ENCODE measurements around the gene BNC1. TPM values are rescaled to one million over a fixed set of nuclear protein-coding genes. Genes with fewer than 3 reads are reported as not detected.

Gene BNC1
- polyA plus RNA-seq, 1 of the 3 experiments (the other 2 are of a cell fraction) = not detected

GRCh38 chr15:83285284-83285978 is 967 bp upstream of the BNC1 start:
- Histone ChIP-seq H3K9me3 (no peaks in the 10 kb centered on the region), H2AFZ (ENCODE audit: low read depth) (no peak overlapping the region), H3K36me3 (replicated peaks in 1 of 2; ENCODE audit: control insufficient read depth in 1 of 2, insufficient read depth in 2 of 2, low read length in 1 of 2) (no peaks in the 10 kb centered on the region), H3K27ac (ENCODE audit: low read depth in 2 of 2, low read length in 1 of 2) (no peak overlapping the region), H3K27me3 (ENCODE audit: insufficient read depth) (peaks cover 59% of the 10 kb centered on the region), H3K9ac (no peak overlapping the region), H3K4me2 (no peak overlapping the region), H4K20me1 (ENCODE audit: insufficient read depth) (no peaks in the 10 kb centered on the region), H3K79me2 (ENCODE audit: insufficient read depth) (no peaks in the 10 kb centered on the region), H3K4me1 (ENCODE audit: control insufficient read depth in 1 of 2, insufficient read depth in 2 of 2, low read depth in 1 of 2, low read length in 1 of 2) (peaks cover 0 to 7% of the 10 kb centered on the region in 2 experiments; a peak in 3 of 4 replicates), H3F3A (replicated peaks; ENCODE audit: insufficient read depth) (peaks cover 24% of the 10 kb centered on the region), H3K9me2 (no peaks in the 10 kb centered on the region), H3K4me3 (ENCODE audit: low read depth in 2 of 2, low read length in 1 of 2) (no peak overlapping the region)
- ChIA-PET POLR2A (no interaction called here), CTCF (interaction anchor here (1.1 kb wide), 1 partner anchor 37 kb away, joined by 6 read pairs; no protein-coding TSS in a partner anchor)
- TF ChIP-seq CHD2 (IDR thresholded peaks at IDR 0.05; ENCODE audit: low read length, partially characterized antibody) = no peak
- TF ChIP-seq TAF1 (IDR thresholded peaks at IDR 0.05; ENCODE audit: borderline replicate concordance, low read depth, low read length) = no peak
- TF ChIP-seq, protein P1, sequence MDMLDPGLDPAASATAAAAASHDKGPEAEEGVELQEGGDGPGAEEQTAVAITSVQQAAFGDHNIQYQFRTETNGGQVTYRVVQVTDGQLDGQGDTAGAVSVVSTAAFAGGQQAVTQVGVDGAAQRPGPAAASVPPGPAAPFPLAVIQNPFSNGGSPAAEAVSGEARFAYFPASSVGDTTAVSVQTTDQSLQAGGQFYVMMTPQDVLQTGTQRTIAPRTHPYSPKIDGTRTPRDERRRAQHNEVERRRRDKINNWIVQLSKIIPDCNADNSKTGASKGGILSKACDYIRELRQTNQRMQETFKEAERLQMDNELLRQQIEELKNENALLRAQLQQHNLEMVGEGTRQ (IDR thresholded peaks at IDR 0.05; ENCODE audit: borderline replicate concordance, low read depth, low read length) = no peak
- no peak for TF ChIP-seq FOXM1 (IDR thresholded peaks at IDR 0.05; ENCODE audit: low read depth)
- TF ChIP-seq RXRA (IDR thresholded peaks at IDR 0.05; ENCODE audit: borderline replicate concordance, low read depth) = no peak
- TF ChIP-seq YY1 (IDR thresholded peaks at IDR 0.05; ENCODE audit: low read depth) = no peak
- TF ChIP-seq, protein P2, sequence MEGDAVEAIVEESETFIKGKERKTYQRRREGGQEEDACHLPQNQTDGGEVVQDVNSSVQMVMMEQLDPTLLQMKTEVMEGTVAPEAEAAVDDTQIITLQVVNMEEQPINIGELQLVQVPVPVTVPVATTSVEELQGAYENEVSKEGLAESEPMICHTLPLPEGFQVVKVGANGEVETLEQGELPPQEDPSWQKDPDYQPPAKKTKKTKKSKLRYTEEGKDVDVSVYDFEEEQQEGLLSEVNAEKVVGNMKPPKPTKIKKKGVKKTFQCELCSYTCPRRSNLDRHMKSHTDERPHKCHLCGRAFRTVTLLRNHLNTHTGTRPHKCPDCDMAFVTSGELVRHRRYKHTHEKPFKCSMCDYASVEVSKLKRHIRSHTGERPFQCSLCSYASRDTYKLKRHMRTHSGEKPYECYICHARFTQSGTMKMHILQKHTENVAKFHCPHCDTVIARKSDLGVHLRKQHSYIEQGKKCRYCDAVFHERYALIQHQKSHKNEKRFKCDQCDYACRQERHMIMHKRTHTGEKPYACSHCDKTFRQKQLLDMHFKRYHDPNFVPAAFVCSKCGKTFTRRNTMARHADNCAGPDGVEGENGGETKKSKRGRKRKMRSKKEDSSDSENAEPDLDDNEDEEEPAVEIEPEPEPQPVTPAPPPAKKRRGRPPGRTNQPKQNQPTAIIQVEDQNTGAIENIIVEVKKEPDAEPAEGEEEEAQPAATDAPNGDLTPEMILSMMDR (IDR thresholded peaks at IDR 0.05) = no peak
- no peak for TF ChIP-seq ELF1 (IDR thresholded peaks at IDR 0.05)
- TF ChIP-seq POLR2AphosphoS5 (IDR thresholded peaks at IDR 0.05; ENCODE audit: low read depth, low read length) = no peak
- TF ChIP-seq MEF2A (IDR thresholded peaks at IDR 0.05; ENCODE audit: borderline replicate concordance, low read depth) = no peak
- TF ChIP-seq JUND (IDR thresholded peaks at IDR 0.05) = no peak
- no peak for DNase-seq
- WGBS (ENCODE audit: low lambda C conversion rate) = 68% methylated on average over 16 of the region's 19 CpGs

- H2AFZ ChIP-seq (ENCODE audit: low read depth) = peak overlapping the region; percentile 65; the same call in 1 of the 2 replicates
- H3K36me3 ChIP-seq (replicated peaks in 1 of 2; ENCODE audit: control insufficient read depth in 1 of 2, insufficient read depth in 2 of 2, low read length in 1 of 2) = no peaks in the 10 kb centered on the region
- peak; percentile 52 for DNase-seq
- peaks cover 25% of the 10 kb centered on the region for H3F3A ChIP-seq (replicated peaks; ENCODE audit: insufficient read depth)
- no peaks in the 10 kb centered on the region for H3K79me2 ChIP-seq (ENCODE audit: insufficient read depth)
- CTCF ChIA-PET = interaction anchor here (1.4 kb wide), 1 partner anchor 36 kb away, joined by 5 read pairs; no protein-coding TSS in a partner anchor
- H3K27ac ChIP-seq (ENCODE audit: low read depth in 2 of 2, low read length in 1 of 2) = no peak overlapping the region
- POLR2A ChIA-PET = no interaction called here
- 15% methylated on average over 41 of the region's 80 CpGs for WGBS (ENCODE audit: low lambda C conversion rate)
- peaks cover 64% of the 10 kb centered on the region for H3K27me3 ChIP-seq (ENCODE audit: insufficient read depth)
- H3K9me2 ChIP-seq = no peaks in the 10 kb centered on the region
- no peak for TF ChIP-seq NFIC (IDR thresholded peaks at IDR 0.05; ENCODE audit: borderline replicate concordance)
- TF ChIP-seq GATA2 (CRISPR knock-in tag; IDR thresholded peaks at IDR 0.05) = no peak
- peak; percentile 94; the same call in 1 of the 2 replicates for TF ChIP-seq EZH2phosphoT487 (IDR thresholded peaks at IDR 0.05; ENCODE audit: borderline replicate concordance, low read depth)
- TF ChIP-seq, protein P2 (IDR thresholded peaks at IDR 0.05) = no peak
- TF ChIP-seq ELF1 (IDR thresholded peaks at IDR 0.05) = no peak
- H3K4me1 ChIP-seq (ENCODE audit: control insufficient read depth in 1 of 2, insufficient read depth in 2 of 2, low read depth in 1 of 2, low read length in 1 of 2) = peaks cover 0 to 7% of the 10 kb centered on the region in 2 experiments; a peak in 3 of 4 replicates
- H4K20me1 ChIP-seq (ENCODE audit: insufficient read depth) = no peaks in the 10 kb centered on the region
- peak overlapping the region in 1 of 2 experiments; percentile 21; a peak in 1 of 4 replicates for H3K4me3 ChIP-seq (ENCODE audit: low read depth in 2 of 2, low read length in 1 of 2)
- no peak overlapping the region for H3K9ac ChIP-seq
- no peaks in the 10 kb centered on the region for H3K9me3 ChIP-seq
- peak overlapping the region; percentile 57; the same call in 1 of the 2 replicates for H3K4me2 ChIP-seq
Observed at GRCh38 chr15:83283813-83284558, 478 bp downstream of the BNC1 start.

All from SK-N-SH (cell line).